HepG2 (cell line): Measurements from ENCODE around the gene PIK3C3.

Experiments used
- CTCF ChIP-seq: sonication (generic); formaldehyde crosslinking; IDR thresholded peaks from 2 replicates; pipeline ENCODE4 v1.5.0; 2020; ENCODE audit warnings: mild to moderate bottlenecking, missing genetic modification reagents, moderate library complexity
- NFAT5 ChIP-seq: sonication (generic); formaldehyde crosslinking; IDR thresholded peaks from 2 replicates; pipeline ENCODE4 v1.4.0; 2020; ENCODE audit warnings: missing genetic modification reagents
- POLR2A ChIP-seq, 2 experiments: IDR thresholded peaks; 2 replicates each; pipeline ENCODE4 v1.6.1; 2011; ENCODE audit warnings: low read depth in 2 of 2, low read length in 2 of 2, mild to moderate bottlenecking in 1 of 2, moderate library complexity in 1 of 2; ENCODE audit not compliant: insufficient read depth in 1 of 2
- POLR2AphosphoS5 ChIP-seq: IDR thresholded peaks from 2 replicates; pipeline ENCODE4 v1.6.1; 2012; ENCODE audit warnings: low read depth, low read length
- SRSF1 ChIP-seq: fragments of 200-400 bp; formaldehyde crosslinking; optimal IDR thresholded peaks from 2 replicates; pipeline ENCODE3; 2017; ENCODE audit warnings: mild to moderate bottlenecking, low read depth, low read length, moderate library complexity
- TARDBP ChIP-seq: sonication (generic); formaldehyde crosslinking; IDR thresholded peaks from 2 replicates; pipeline ENCODE4 v1.8.0; 2022; ENCODE audit warnings: mild to moderate bottlenecking, missing genetic modification reagents
- ZNF484 ChIP-seq: sonication (generic); formaldehyde crosslinking; IDR thresholded peaks from 2 replicates; pipeline ENCODE4 v1.5.1; 2020; ENCODE audit warnings: mild to moderate bottlenecking, low read depth, missing genetic modification reagents, borderline replicate concordance
- ZNF563 ChIP-seq: sonication (generic); formaldehyde crosslinking; IDR thresholded peaks from 2 replicates; pipeline ENCODE4 v1.8.0; 2022; ENCODE audit warnings: mild to moderate bottlenecking, moderate library complexity, missing genetic modification reagents

- TF ChIP-seq CTCF (CRISPR knock-in tag), result no peak
- TF ChIP-seq POLR2AphosphoS5, result no peak
- TF ChIP-seq SRSF1, result no peak
- TF ChIP-seq ZNF563 (CRISPR knock-in tag), result no peak
- TF ChIP-seq POLR2A (IDR thresholded peaks at IDR 0.05; ENCODE audit: insufficient read depth in 1 of 2, low read depth in 2 of 2, low read length in 2 of 2), result no peak
- no peak for TF ChIP-seq TARDBP
- no peak for TF ChIP-seq ZNF484
- TF ChIP-seq NFAT5, result no peak
These were observed 125.3 kb downstream of the PIK3C3 start for GRCh38 chr18:42080340-42080739.
